OCI-LY7 (cell line): ENCODE data around the gene SERINC1.

Source experiments
- CTCF ChIP-seq: fragments of 200-600 bp; sonication (generic); conservative IDR thresholded peaks from 2 replicates; pipeline ENCODE4 v1.5.1; 2014; ENCODE audit warnings: mild to moderate bottlenecking, antibody characterized with exemption, low read length, moderate library complexity, mixed read lengths
- EZH2phosphoT487 ChIP-seq: fragments of 200-600 bp; sonication (generic); IDR thresholded peaks from 2 replicates; pipeline ENCODE4 v1.6.1; 2018; ENCODE audit warnings: low read depth, borderline replicate concordance, mild to moderate bottlenecking, mixed run types, antibody characterized with exemption, low read length, moderate library complexity, mixed read lengths

GRCh38 chr6:122452509-122452908, 19.1 kb downstream of the SERINC1 start:
- TF ChIP-seq CTCF, result no peak
- TF ChIP-seq EZH2phosphoT487, result no peak
